Epidermal melanocyte (primary cell): ENCODE measurements around the gene CRISPLD2.

Source experiments
- DNase-seq: peaks from one replicate; pipeline ENCODE4 v3.0.0; 2011; ENCODE audit warnings: low spot score; ENCODE audit not compliant: insufficient read length

CRISPLD2 gene

DNA sequence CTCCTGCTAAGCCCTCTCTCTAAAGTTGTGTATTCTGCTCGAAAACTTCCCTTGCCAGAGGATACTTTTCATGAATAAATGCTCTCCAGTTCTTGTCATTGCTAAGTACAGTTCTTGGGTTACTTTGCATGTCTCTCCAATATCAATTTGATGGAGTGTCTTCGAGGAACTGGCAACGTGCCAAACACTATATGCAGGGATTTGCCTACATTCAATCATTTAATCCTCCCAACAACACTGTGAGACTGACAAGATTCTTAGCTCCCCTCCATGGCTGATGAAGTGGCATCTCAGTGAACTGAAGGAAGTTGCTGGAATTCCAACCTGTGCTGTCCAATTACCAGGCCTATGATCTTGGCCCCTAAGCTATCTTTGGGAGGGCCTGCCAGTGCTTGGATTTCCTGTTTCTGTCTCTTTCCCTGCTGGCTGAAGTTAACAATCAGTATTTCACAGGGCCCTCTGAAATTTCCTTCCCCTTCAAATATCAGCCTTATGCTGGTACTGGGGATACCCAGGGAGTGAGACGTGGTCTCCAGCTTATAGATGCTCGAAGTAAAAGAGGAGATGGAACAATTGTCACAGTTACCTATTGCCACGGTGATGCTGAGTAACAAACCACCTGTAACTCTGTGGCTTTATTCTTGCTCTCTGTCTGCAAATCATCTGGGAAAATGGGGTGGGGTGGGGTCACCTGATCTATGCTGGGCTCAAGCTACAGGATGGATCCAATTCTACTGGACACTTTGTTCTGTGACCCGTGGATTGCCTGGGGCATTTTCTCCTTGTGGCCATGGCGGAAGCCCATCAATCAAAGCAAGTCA is 19.4 kb upstream of the CRISPLD2 start:
- DNase-seq: no peak

DNA sequence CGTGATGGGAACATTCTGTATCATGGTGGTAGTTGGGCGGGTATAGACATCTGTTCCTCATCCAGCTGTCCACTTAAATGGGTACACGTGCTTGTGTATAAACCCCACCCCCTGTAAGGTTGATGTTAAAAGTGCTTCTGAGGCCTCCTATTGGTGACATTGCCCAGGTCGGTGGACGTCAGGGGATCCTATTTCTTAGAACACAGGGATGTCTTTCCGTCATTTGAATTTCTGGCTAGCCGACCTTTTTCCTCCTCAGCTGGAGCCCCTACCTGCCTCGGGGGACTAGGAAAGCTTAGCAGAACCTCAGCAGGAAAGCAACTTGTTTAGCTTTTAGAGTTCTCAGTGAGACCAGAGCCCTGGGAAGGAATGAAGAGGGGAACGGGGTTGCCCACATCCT is 16.6 kb upstream of the CRISPLD2 start:
- no peak for DNase-seq

DNA sequence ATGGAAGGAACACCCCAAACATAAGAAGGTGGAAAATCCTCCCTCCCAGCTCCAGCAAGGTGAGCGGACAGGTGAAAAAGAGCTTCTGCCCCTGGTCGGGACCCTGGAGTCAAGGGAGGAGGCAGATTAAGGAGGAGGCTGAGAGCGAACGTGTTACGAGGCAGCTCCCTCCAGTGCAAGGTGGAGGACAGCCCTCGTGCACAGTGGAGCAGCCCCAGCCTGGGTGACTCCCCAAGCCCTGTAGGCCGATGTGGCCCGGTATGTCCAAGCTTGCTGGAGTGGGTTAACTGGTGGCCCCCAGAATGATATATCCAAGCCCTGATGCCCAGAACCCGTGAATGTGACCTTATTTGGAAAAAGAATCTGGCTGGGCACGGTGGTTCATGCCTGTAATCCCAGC is 15.5 kb upstream of the CRISPLD2 start:
- DNase-seq: no peak

DNA sequence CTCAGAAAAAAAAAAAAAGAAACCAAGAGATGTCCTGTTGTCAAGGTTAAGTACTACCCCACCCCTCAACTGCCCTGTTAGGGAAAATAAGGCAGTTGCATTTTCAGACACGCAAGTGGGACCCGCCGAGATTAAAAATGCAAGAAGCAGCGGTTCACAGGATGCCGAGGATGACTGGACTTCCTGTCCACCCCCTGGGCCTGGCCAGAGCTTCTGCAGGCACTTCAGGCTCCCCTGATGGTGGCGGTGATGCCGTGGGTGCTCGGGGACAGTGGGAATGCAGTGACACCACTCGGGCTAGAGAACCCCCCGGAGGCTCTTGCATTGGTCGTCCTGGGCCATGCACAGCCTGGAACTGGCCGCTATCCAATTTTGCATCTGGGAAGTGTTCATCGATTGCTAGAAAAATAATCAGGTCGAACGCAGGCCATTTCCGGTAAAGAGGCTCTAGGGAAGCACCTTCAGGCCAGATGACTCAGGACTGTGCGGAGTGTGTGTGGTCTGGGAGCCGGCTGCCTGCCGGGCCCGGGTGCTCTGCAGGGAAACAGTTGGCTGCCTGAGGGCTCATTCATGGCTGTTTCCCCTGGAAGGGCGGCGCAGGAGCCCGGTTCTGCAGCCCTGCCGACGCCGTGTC is 13.4 kb upstream of the CRISPLD2 start:
- DNase-seq: peak; percentile 57

DNA sequence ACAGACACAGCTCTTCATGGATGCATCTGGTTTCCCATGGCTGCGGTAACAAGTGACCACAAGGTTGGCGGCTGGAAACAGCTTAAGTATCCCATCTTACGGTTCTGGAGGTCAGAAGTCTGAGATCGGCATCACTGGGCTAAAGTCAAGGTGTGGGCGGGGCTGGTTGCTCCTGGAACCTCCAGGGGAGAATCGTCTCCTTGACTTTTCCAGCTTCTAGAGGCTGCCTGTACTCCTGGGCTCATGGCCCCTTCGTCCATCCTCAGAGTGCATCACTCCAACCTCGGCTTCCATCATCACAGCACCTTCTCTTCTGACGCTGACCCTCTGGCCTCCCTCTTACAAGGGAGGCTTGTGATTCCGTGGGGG is 12.9 kb upstream of the CRISPLD2 start:
- no peak for DNase-seq

DNA sequence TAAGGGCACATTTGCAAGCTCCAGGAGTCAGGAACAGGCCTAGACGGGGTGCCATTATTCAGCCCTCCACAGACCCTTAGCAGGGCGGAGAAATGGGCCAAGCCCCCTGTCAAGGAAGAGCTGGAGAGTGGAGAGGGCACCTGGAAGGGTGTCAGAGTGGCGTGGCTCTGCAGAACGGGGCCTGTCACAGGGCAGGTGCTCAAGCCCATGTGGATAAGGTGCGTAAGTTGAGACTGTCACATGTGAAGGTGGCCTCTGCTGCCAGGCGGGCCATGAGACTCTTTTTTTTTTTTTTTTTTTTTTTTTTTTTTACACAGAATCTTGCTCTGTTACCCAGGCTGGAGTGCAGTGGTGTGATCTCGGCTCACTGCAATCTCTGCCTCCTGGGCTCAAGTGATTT is 12.0 kb upstream of the CRISPLD2 start:
- DNase-seq: no peak

DNA sequence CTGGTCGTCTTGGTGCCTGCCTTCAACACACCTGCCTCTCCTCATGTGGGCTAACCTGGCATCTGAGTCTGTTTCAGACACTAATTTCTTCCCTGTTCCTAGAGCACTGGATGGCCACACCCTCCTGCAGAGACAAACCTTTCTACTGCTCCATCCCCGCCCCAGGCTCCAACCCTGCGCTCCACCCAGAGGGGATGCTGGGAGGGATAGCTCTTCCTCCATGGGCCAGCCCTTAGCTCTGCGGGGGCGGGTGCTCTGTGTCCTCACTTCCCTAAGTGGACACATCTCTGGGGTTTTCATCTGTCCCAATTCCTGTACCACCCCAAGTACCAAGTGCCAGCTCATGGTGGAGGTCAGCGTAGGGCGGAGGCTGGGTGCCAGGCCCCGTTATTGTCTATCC is 11.0 kb upstream of the CRISPLD2 start:
- DNase-seq: no peak

DNA sequence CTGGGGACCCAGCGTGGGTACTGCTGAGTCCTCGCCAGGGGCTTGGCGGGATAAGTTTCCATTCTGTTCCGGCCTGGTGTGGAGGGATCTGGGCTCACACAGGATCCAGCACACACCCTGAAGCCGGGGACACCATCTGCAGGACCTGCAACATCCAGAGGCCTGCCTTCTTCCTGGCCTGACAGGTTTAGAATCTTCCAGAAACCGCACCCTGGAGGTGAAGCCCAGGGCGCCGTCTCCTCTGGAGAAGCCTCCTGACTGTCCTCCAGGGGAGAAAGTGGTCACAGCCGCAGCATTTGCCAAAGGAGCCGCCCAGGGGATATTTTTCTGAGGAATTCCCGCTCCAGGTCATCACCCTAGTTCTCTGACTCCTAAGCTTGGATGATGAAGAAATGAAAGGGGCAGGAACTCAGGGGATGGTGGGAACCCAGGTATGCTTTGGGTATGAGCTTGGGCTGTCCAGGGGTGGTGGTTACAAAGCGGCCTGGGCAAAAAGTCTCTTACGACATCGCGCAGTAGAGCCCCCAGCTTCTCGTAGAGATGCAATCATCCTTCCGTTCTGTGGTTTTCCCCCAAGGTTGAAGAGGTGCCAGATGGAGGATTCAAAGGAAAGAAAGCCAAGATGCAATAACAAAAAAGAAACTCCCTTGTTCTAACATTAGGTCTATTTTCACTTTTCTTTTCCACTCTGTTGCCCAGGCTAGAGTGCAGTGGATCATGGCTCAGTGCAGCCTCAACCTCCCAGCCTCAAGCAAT is 9.1 kb upstream of the CRISPLD2 start:
- no peak for DNase-seq

DNA sequence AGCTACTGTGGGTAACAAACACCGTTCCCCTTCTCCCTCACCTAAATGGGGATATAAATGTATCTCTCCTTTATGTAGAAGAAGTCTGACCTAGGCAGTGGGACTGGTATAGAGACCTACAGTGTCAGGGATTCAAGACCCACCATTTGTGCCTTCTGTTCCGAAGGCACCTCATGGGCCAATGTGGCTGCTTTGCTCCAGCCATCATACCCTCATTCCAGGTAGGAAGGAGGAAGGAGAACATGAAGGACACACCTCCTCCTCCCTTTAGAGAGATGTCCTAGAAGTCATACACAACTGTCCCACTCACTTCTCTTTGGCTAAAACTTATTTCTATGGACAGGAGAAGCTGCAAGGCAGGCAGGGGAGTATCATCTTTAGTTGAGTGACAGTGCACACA is 8.3 kb upstream of the CRISPLD2 start:
- no peak for DNase-seq

DNA sequence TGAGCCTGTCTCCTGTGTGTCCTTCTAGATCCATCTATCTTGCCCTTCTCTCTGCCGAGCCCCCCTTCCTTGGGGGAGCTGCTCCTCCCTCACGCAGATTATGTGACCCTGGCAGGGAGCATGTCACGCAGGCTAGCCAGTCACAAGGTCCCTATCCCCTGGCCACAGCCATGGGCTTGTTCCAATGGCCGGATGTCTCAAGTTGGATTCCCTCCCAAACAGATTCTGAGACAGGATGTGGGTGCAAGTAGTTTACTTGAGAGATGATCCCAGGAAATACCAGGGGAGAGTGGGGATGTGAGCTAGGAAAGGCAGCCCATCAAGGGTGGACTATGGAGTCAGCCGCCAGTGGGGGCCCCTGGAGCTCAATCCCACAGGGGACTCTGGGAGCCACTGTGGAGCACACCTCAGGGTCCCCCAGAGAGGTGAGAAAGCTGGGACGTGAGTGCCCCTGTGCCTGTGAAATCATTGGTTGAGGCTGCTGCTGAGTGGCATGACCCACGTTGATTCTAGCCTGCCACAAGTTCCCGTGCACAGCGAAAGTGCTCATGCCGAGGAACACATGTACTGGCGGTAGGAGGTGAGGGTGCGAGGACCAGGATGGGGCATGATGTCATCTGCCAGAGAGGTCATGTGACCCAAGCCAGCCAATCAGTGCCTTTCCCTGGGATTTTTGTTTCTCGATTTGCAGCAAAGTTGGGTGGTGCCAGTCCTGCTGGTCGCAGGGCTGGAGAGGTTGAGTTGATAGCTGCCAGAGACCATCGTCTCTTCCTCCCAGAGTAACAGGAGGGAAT is 6.4 kb upstream of the CRISPLD2 start:
- DNase-seq: no peak

DNA sequence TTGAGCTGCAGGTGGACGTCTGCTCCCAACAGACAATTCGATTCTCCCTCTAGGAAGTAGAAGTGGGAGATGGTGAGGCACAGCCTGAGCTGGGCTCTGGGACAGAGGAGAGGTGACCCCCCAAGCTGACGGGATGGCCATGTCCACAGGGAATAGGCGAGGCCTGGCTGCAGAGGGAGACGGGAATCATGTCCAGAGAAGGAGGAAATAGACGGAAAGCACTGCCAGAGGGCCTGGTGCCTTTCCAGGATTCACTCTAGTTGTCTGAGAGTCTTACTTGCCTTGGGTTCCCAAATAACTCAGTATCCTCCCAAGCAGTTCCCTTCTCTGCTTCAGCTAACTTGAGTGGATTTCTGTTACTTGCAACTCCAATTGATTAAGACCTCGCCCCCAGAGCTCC is 4.3 kb upstream of the CRISPLD2 start:
- no peak for DNase-seq

DNA sequence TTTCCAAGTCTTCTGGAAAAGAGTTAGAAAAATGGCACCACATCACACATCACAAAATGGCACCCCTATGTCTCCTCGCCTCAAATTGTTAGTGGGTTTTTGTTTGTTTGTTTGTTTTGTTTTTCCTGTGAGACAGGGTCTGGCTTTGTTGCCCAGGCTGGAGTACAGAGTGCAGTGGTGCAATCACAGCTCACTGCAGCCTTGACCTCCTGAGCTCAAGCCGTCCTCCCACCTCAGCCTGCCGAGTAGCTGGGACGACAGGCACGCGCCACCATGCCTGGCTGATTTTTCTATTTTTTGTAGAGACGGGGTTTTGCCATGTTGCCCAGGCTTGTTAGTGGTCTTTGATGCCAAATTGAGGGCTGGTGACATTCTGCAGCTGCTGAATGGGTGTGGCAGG is 3.8 kb upstream of the CRISPLD2 start:
- DNase-seq: no peak

DNA sequence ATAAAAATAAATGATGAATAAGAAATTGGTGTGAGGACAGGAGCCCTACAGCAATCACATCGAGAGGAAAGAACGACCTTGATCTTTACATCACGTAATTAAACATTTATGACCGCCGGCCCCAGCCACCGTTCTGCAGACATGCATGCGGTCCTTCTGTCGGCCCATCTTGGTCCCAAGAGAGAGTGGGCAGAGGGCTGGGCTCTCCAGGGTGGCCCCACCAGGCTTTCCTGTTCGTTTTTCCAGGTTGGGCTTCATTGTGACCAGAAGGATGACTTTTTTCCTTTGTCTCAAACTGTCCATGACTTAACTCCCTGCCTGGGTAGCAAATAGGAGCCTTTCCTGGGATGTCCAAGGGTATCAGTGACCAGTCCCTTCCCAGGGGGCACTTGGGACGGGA is 3.3 kb upstream of the CRISPLD2 start:
- no peak for DNase-seq

DNA sequence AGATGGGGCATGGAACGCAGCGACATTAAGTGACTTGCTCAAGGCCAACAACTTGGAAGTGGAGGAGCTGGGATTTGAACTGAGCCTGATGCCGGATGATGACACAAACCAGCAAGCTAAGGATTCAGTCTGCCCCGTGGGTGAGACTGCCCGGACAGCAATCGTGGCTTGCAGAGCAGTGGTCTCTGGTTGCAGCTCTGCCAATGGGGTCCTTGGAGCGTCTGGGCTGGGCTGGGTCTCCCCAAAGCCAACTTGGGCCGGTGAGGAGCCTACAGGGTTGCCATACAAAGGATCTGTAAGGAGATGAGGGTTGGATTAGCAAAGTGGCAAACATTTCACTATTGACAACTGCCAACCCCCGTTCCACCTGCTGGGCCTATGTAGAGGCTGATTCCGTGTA is 2.6 kb upstream of the CRISPLD2 start:
- no peak for DNase-seq

DNA sequence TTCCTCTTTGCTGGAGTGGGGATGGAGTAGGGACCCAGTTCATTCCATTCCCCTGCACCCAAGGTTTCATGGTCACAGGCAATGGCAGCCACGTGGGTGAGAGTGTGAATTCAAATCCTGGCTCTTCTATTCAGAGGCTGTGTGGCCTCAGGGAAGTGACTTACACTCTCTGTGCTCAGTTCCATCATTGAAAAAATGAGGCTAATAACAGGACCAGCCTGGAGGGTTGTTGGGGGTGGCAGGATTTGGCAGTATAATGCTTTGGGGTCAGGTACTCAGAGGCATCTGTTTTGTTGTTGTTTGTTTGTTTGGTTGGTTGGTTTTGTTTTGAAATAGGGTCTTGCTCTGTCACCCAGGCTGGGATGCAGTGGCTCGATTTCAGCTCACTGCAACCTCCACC is 2.2 kb upstream of the CRISPLD2 start:
- no peak for DNase-seq

DNA sequence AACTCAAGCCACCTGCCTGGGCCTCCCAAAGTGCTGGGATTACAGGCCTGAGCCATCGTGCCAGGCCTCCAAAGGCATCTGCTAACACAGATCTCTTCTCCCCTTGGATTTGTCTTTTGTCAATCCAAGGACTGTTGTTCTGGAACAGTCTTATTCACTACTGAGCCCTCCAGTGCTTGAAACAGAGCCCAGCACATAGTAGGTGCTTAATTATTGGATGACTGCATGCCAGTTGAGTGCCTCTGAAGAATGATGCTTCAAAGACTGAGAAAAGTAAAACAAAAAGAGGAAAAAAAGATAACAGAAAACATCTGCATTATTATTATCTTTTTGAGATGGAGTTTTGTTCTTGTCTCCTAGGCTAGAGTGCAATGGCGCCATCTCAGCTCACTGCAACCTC is 1.7 kb upstream of the CRISPLD2 start:
- DNase-seq: no peak

DNA sequence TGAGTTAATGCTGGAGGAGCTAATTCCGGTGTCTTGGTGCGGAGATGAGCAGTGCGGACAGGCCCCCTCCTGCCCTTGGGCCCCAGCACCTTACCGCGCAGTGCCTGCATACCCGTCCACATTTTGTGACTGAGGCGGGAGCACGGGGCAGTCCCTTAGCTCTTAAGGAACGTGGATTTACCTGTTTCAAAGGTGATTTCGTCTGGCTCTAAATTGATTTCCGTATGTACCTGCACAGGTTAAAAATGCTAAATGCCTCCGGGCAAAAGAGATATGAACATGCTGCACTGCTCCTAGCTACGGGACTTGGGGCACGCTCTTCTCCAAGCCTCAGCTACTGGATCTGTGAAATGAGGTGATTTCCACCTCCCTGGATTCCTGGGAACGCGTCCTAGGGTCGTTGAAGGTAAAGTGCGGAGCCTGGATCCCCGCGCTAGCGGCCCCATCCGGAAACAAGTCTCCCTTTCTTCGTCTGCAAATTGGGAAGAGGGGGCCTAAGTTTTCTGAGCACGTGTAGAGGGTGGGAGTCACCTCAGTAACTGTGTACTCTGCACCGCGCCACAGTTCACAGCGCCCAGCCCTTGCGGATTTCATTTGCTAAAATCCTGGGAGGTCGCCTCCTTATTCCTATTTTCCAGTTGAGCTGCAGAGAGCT is 669 bp upstream of the CRISPLD2 start:
- no peak for DNase-seq

DNA sequence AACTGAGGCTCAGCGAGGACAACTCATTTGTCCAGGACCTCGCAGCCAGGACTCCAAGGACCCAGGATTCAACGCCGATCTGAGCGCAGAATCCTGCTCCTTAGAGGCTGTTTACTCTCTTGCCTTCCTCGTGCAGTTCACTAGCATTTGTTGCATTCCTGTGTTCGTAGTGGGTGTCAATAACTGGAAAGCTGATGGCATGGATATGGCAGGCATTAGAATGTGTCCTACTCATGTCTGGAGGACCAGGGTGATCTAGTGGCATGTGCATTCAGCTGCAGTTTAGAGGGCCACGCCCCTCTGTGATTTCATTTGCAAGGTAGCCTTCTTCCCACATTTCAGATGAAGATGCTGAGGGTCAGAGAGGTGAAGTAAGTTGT is 510 bp downstream of the CRISPLD2 start:
- no peak for DNase-seq

DNA sequence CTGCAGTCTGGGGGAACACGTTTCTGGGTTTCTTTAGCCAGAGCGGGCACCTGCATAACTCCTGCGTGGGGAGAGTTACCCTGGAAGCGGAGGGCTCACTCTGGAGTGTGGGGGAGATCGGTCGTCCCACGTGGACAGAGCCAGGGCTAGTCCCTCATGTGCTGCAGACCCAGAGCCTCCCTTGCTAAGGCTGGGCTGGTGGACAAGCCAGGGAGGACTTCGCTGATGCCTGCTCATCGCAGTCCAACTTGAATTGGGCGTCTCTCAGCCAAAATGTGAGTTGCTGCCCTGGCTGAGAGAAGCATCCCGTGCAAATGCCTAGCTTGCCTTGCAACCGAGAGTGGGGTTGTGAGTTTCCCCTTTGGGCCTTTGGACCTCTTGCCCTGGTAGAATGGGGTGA is 986 bp downstream of the CRISPLD2 start:
- DNase-seq: no peak

DNA sequence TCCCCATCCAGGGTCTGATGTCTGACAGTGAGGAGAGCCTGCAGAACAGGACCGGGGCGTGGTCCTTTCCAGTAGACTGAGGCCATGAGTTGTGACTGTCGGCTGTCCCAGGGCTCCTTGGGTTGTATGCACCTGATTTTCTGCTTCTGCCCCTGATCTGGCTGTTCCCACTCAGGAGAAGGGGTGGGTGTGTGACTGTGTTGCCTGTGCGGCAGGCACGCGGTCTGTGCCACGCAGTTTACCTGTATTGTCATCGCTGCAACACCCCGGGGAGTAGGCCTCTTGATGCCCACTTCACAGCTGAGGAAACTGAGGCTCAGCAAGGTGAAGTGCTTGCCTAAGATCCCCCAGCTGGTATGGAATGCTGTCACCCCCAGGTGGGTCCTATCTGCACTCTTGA is 1.4 kb downstream of the CRISPLD2 start:
- no peak for DNase-seq
